Stomach smooth muscle (tissue), 2 donors: ENCODE data around the gene PADI1.

Experiments
- H3K27ac ChIP-seq: one replicate; pipeline ENCODE4 v1.7.0; 2013; ENCODE audit warnings: mild to moderate bottlenecking, low read length, inconsistent platforms
- H3K27me3 ChIP-seq, 2 donors: one replicate each; pipeline ENCODE4 v1.7.0; 2013; ENCODE audit warnings: low read length in 2 of 2; ENCODE audit not compliant: insufficient read depth in 2 of 2, control insufficient read depth in 1 of 2
- H3K36me3 ChIP-seq, 2 donors: one replicate each; pipeline ENCODE4 v1.7.0; 2013; ENCODE audit warnings: low read length in 2 of 2; ENCODE audit not compliant: control insufficient read depth in 2 of 2, insufficient read depth in 2 of 2
- H3K4me1 ChIP-seq: one replicate; pipeline ENCODE4 v1.7.0; 2013; ENCODE audit warnings: low read length; ENCODE audit not compliant: control insufficient read depth, insufficient read depth
- H3K4me3 ChIP-seq, 2 donors: one replicate each; pipeline ENCODE4 v1.7.0; 2013; ENCODE audit warnings: low read length in 2 of 2
- H3K9ac ChIP-seq, 2 donors: one replicate each; pipeline ENCODE4 v1.7.0; 2013; ENCODE audit warnings: low read length in 2 of 2, mild to moderate bottlenecking in 1 of 2
- H3K9me3 ChIP-seq, 2 donors: one replicate each; pipeline ENCODE4 v1.7.0; 2013; ENCODE audit warnings: low read length in 2 of 2; ENCODE audit not compliant: control insufficient read depth in 2 of 2
- donor health status: healthy.
- donor health status: Pancreatic carcinoma.

PADI1 gene

DNA sequence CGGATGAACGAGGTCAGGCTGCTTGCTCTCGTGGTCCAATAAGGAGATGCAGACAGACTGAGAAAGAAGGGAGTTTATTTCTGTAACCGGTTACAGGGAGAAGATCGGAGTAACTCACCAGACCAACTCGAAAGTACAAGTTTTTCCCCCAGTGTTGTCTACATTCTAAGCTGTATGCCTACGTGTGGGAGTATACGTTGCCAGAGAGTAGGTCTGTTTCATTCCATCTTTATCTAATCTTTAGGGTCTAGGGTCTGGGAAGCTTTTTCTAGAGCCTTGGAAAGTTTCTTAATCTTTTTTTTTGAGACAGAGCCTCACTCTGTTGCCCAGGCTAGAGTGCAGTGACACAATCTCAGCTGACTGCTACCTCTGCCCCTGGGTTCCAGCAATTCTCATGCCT is 4.7 kb upstream of the PADI1 start:
- no peaks in the 10 kb centered on the region for H3K4me1 ChIP-seq
- H3K36me3 ChIP-seq: no peaks in the 10 kb centered on the region
- no peaks in the 10 kb centered on the region for H3K9me3 ChIP-seq
- no peak overlapping the region for H3K27ac ChIP-seq
- no peaks in the 10 kb centered on the region for H3K27me3 ChIP-seq
- no peak overlapping the region for H3K4me3 ChIP-seq
- H3K9ac ChIP-seq: no peak overlapping the region

DNA sequence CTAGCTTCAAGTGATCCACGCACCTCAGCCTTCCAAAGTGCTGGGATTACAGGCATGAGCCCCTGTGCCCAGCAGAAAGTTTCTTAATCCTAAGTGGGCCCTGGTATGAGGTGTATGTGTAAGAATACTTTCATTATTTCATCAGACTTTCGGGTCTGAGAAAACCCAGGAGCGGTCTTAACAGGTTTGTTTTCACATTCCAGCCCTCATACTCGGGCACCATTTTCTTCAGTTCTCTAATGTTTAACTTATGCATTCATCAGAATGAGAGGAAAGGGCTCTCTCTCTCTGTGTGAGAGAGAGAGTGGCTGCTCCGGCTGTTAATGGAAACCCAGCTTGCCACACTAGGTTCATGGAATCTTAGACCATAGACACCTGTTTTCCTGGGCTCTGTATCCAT is 4.2 kb upstream of the PADI1 start:
- Histone ChIP-seq H3K4me1 (no peaks in the 10 kb centered on the region), H3K36me3 (no peaks in the 10 kb centered on the region), H3K9ac (no peak overlapping the region), H3K27ac (no peak overlapping the region), H3K4me3 (no peak overlapping the region), H3K27me3 (no peaks in the 10 kb centered on the region), H3K9me3 (no peaks in the 10 kb centered on the region)

DNA sequence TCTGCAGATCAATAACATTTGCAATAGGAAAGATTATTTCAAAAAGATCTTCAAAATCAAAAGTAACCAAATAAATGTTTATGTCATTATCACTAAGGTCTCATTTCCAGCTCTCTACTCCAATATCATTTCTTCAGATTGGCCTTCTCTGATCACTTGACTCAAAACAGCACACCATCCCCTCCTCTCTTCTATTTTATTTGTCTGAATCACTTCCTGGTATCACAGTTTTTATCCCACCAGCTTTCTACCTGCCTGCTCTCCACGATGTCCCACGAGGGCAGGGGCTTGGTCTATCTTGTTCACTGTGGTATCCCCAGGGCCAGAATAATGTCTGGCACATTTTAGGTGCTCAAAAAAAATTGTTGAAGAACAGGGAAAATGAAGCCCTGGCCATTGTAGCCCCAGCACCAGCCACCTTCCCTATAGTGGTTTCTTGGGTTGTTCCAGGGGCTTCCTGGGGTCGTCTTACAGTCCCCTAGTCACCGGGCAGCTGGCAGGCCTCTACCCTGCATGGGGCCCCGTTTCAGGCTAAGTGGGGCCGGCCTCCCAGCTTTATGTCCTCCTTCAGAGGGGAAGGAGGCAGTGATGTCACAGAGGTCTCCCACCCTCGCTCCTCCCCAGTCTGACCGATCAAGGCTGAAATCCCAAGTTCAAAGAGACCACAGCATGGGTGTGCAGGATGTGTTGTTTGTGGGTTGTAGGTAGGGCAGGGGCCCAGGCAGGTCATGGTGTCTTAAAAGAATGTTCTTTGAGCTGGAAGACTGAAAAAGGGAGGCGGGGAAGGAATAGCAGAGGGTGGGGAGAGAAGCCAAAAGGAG is 3.5 kb upstream of the PADI1 start:
- Histone ChIP-seq H3K9me3 (no peaks in the 10 kb centered on the region), H3K4me3 (no peak overlapping the region), H3K27me3 (no peaks in the 10 kb centered on the region), H3K4me1 (no peaks in the 10 kb centered on the region), H3K27ac (no peak overlapping the region), H3K9ac (no peak overlapping the region), H3K36me3 (no peaks in the 10 kb centered on the region)

- no peak overlapping the region for H3K27ac ChIP-seq
- no peaks in the 10 kb centered on the region for H3K4me1 ChIP-seq
- no peaks in the 10 kb centered on the region for H3K36me3 ChIP-seq
- H3K9me3 ChIP-seq: no peaks in the 10 kb centered on the region
- no peak overlapping the region for H3K4me3 ChIP-seq
- H3K9ac ChIP-seq: no peak overlapping the region
- H3K27me3 ChIP-seq: peaks cover 0 to 2% of the 10 kb centered on the region in 2 donors
Measured at GRCh38 chr1:17205652-17206051, 724 bp downstream of the PADI1 start.

- no peaks in the 10 kb centered on the region for H3K4me1 ChIP-seq
- no peak overlapping the region for H3K9ac ChIP-seq
- no peaks in the 10 kb centered on the region for H3K9me3 ChIP-seq
- H3K27me3 ChIP-seq: peaks cover 0 to 2% of the 10 kb centered on the region in 2 donors
- H3K36me3 ChIP-seq: no peaks in the 10 kb centered on the region
- no peak overlapping the region for H3K27ac ChIP-seq
- no peak overlapping the region for H3K4me3 ChIP-seq
Measured at GRCh38 chr1:17206196-17206595, 1.3 kb downstream of the PADI1 start.

GRCh38 chr1:17207046-17207445 is 2.1 kb downstream of the PADI1 start:
- H3K27me3 ChIP-seq: peaks cover 2% of the 10 kb centered on the region in 2 donors
- H3K36me3 ChIP-seq: no peaks in the 10 kb centered on the region
- H3K27ac ChIP-seq: no peak overlapping the region
- H3K4me1 ChIP-seq: no peaks in the 10 kb centered on the region
- H3K9ac ChIP-seq: no peak overlapping the region
- H3K9me3 ChIP-seq: no peaks in the 10 kb centered on the region
- H3K4me3 ChIP-seq: no peak overlapping the region

GRCh38 chr1:17207540-17207939 is 2.6 kb downstream of the PADI1 start:
- Histone ChIP-seq H3K9ac (no peak overlapping the region), H3K27ac (no peak overlapping the region), H3K4me3 (no peak overlapping the region), H3K36me3 (no peaks in the 10 kb centered on the region), H3K4me1 (no peaks in the 10 kb centered on the region), H3K9me3 (no peaks in the 10 kb centered on the region), H3K27me3 (peaks cover 2 to 4% of the 10 kb centered on the region in 2 donors)

GRCh38 chr1:17207966-17208418 is 3.1 kb downstream of the PADI1 start:
- Histone ChIP-seq H3K9ac (no peak overlapping the region), H3K9me3 (no peaks in the 10 kb centered on the region), H3K4me1 (no peaks in the 10 kb centered on the region), H3K27ac (no peak overlapping the region), H3K4me3 (no peak overlapping the region), H3K27me3 (peaks cover 6 to 7% of the 10 kb centered on the region in 2 donors), H3K36me3 (no peaks in the 10 kb centered on the region)

DNA sequence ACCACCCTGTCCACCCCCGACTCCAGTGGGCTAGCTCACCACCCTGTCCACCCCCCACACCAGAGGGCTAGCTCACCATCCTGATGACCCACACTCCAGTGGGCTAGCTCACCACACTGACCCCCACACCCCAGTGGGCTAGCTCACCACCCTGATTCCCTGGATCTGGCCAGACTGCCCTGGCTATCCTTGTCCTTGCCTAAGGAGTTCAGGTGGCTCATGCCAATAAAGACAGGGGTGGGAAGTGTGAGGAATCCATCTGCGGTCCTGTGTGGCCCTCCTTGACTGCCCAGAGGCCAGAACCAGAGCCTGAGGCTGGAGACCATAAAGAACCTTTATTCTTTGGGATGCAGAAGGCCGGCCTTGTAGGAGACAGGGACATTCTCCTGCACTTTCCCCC is 3.6 kb downstream of the PADI1 start:
- no peaks in the 10 kb centered on the region for H3K9me3 ChIP-seq
- H3K27ac ChIP-seq: no peak overlapping the region
- H3K36me3 ChIP-seq: no peaks in the 10 kb centered on the region
- no peak overlapping the region for H3K9ac ChIP-seq
- peaks cover 11 to 12% of the 10 kb centered on the region in 2 donors for H3K27me3 ChIP-seq
- H3K4me3 ChIP-seq: no peak overlapping the region
- no peaks in the 10 kb centered on the region for H3K4me1 ChIP-seq

GRCh38 chr1:17209430-17209829 is 4.5 kb downstream of the PADI1 start:
- no peaks in the 10 kb centered on the region for H3K4me1 ChIP-seq
- no peak overlapping the region for H3K4me3 ChIP-seq
- H3K9ac ChIP-seq: no peak overlapping the region
- H3K27ac ChIP-seq: no peak overlapping the region
- peaks cover 14 to 21% of the 10 kb centered on the region in 2 donors for H3K27me3 ChIP-seq
- H3K9me3 ChIP-seq: no peaks in the 10 kb centered on the region
- no peaks in the 10 kb centered on the region for H3K36me3 ChIP-seq

GRCh38 chr1:17210176-17210575 is 5.2 kb downstream of the PADI1 start:
- peaks cover 18 to 28% of the 10 kb centered on the region in 2 donors for H3K27me3 ChIP-seq
- no peak overlapping the region for H3K9ac ChIP-seq
- no peaks in the 10 kb centered on the region for H3K9me3 ChIP-seq
- no peaks in the 10 kb centered on the region for H3K36me3 ChIP-seq
- H3K4me3 ChIP-seq: no peak overlapping the region
- no peak overlapping the region for H3K27ac ChIP-seq
- no peaks in the 10 kb centered on the region for H3K4me1 ChIP-seq
